ENCODE measurements around the gene DTD1.

- TF ChIP-seq CTCF (IDR thresholded peaks at IDR 0.05; ENCODE audit: insufficient read depth, low read length, poor library complexity, severe bottlenecking) (no peak), EZH2phosphoT487 (conservative IDR thresholded peaks at IDR 0.05; ENCODE audit: low read length) (no peak)
These were observed 16.3 kb upstream of the DTD1 start for GRCh38 chr20:18571578-18571977.

All from SU-DHL-6 (cell line).